Measurements from ENCODE around the gene ATP10B.

DNA sequence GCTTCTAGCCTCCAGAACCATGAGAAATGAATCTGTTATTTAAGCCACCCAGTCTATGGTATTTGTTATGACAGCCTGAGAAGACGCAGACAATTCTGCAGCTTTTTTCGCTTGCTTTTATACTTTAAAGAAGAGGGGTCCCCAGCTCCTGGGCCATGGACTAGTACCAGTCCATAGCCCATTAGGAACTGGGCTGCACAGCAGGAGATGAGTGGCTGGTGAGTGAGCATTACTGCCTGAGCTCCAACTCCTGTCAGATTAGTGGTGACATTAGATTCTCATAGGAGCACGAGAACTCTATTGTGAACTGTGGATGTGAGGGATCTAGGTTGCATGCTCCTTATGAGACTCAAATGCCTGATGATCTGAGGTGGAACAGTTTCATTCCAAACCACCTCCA, 278.7 kb downstream of the ATP10B start:
- TF ChIP-seq POLR2A (IDR thresholded peaks at IDR 0.05; ENCODE audit: low read length) (no peak), GATA1 (IDR thresholded peaks at IDR 0.05; ENCODE audit: low read depth, low read length) (no peak)

Data from erythroblast (primary cell).